HG03025 (cell line): Measurements from ENCODE around the gene FAM174B.

Source experiments
- ATAC-seq: cut with Tn5 transposase; IDR thresholded peaks from one replicate; pipeline ENCODE4 v1.9.1; 2021; ENCODE audit warnings: mild to moderate bottlenecking, moderate library complexity; ENCODE audit not compliant: unreplicated experiment, low FRiP score

Gene FAM174B

DNA sequence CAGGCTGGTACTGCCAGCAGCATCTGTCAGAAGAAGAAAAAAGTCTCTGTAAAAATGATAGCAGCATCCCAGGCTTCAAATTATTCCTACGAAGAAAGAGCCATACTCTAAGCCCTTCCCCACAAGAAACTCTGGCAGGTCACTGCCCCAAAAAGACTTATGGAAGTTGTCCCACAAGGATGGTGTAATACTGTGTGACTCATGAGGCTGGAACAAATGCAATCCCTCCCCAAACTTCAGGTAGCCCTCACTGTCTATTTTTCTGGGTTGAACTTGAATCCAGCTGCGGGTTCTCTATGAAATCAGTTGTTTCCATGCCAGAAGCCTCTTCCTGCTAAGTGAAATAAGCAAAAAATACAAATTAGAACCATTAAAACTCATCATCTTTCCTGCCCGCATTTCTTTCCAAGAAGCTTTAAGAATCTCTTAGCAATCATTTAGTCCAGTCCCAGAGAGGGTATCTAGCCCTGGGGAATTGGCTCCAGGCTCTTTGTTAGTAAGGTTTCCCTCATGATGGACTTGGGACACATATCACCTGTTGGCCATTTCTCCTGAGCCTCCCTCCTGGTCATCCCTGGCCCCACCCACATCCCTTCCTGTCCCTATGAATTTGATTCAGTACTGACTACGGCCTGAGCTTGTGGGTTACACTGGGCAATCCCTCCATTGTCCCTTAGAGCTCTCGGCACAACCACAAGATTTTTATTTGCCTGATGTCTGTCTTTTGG is 51.7 kb downstream of the FAM174B start:
- no peak for ATAC-seq

DNA sequence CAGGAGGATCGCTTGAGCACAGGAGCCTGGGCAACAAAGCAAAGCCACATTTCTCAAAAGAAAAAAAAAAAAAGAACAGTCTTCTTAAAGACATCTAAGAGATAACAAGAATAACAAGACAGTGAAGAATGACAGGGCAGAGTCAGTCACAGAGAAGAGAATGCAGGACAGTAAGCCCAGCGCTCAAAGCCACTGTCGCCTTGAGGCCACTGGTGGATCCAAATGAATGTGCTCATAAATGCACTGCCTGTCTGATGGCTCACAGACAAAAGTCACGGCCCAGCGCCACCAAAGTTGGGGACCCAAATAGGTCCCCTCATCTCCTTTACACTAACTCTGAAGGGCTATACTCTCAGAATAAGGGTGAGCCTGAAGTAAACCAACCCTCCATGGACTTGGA is 52.3 kb downstream of the FAM174B start:
- no peak for ATAC-seq

DNA sequence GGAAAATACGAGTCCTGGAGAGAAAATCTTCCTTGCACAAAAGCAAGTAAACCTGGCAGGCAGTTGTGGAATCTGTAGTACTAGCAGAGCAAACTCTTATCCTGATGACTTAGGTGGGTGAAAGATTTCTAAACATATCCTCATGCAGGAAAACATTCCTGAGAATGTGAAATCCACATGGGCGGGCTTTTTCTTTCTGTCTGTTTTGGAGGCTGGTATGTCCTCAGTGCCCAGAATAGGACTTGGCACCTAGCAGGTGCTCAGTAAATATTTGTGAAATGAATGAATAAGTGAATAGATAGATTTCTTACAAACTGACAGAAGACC is 53.3 kb downstream of the FAM174B start:
- no peak for ATAC-seq

DNA sequence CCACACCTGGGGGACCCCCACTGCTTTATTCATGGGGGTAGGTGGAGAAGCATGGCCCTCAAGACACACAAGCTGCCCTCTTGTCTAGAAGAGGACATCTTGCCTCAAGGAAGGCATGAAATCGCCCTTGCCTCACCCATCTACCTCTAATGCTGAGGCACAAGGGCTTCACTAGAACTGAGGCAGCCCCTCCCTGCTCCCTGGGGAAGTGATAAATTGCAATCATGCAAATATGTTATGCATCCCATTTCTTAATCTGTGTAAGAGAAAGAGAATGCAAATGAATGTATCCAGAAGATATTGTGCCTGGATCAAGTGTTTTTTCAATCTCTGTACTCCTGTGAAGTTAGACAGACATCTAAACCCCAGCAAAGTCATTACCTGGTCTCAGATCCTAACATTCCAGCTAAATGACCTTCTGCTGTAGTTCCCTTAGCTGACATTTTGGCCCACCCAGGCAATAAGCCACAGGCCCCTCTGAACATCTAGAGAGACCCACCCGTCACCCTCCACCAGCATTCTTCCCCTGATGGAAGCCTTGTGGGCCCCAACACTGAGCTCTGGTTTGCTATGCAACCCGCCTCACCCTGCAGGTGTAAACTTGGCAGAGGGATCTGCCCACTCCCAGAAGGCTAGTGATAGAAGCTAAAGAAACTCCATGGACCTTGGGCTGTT is 53.8 kb downstream of the FAM174B start:
- ATAC-seq = no peak

DNA sequence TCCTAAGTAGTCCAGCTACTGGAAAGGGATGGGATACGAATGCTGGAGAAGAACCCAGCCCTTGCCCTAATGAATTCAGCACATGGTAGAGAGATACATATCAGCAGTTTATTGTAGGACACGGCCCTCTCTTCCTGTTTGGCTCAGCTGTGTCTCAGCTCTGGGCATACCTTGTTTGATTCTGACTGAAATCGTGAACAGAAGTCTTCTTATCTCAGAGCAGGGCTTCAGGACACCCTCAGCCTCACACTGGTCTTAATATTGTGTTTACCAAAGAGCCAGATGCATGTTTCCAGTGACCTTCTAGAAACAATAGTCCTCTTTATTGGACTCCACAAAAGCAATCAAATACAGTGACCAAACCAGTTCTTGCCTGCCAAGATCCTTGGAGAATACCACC is 54.7 kb downstream of the FAM174B start:
- no peak for ATAC-seq

DNA sequence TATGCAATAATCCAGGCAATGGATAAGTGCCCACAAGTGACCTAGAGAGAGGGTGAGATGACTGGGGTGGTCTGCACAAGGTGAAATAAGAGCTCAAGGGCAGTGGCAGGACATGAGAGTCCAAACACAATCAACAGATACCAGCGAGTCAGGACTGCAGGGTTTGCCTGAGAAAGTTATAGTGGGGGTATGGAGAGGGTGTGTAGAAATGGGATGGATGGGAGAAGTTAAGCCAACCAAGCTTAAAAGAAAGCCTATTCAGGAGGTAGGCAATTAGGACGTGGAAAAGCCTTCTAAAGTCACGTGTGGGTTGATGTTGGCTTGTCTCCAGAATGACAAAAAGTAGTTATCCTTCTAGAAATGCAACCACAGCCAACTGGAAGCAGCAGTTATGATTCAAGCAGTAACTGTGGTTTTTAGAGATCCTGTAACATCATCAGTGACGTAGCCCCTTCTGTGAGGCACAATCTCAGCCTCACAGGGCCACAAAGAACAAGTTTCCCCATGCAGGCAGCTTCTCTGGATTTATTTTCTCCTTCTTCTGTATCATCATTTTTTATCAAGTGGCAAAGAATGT is 56.1 kb downstream of the FAM174B start:
- ATAC-seq = no peak

DNA sequence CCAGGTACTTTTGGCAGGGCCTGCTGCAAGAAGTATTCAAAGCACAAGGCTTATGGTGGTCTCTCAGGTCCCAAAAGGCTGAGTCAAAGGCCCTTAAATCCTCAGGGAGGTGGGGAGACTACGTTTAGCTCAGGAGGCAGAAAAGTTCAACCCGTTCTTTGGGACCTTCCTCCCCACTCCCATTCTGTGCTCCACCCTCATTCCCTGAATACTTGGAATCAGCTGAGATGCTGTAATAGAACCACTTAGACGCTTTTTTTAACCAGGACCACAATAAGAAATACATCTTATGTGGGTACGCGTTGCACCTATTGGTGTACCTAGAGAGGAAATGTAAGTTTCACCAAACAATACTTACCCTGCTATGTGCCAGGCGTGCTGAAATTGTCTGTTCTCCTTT is 58.0 kb downstream of the FAM174B start:
- ATAC-seq = no peak

DNA sequence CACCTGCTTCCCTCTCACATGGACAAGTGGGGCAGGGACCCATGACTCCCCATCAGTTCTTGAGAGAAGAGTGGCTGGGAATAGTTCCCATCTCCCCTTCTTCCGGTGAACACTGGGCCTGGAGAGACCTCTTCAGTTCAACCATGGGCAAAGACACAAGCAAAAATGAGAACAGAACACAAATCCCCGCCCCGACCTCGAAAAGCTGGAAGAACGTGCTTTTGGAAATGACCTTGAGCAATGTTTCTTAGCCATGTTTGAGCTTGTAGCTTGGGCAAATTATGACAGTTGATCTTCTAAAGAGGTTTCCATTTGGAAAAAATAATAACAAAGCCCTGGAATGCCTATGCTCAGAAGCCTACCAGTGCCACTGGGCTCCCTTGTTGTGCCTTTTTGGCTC is 59.0 kb downstream of the FAM174B start:
- no peak for ATAC-seq

DNA sequence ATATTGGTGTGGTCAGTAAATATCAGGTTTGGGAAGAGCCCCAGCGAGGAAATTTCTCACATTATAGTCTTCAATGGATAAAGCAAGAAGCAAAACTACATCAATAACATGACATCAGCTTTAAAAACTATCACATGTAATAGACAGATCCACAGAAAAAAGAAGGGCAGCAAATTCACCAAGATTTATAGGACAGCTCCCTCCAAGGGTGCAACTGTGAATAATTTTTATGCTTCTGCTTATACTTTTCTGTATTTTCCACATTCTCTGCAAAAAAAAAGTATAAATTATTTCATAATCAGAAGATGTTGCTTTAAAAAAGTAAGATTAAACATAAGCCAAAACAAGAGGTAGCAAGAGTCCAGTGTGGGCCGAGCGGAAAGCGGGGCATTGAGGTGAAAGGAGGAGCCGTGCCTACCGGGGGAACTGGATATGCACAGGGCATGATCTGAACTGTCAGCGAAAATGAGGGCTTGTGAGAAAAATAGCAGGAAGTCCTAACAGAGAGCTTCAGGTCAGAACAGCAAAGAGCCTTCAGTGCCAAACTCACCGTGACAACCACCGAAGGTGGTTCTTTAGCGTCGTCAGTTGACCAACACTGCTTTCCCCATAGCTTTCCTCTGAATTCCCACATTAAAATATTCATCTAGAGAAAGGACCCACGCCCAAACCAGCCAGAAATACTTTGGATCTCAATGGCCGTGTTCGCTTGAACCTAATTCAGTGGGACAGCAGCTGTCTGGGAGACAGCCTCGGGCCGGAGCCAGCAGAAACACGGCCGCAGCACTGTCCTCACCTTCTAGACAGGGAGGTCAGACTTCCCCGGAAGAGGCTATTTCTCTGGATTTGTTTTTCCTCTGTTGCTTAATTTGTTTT is 59.8 kb downstream of the FAM174B start:
- no peak for ATAC-seq

DNA sequence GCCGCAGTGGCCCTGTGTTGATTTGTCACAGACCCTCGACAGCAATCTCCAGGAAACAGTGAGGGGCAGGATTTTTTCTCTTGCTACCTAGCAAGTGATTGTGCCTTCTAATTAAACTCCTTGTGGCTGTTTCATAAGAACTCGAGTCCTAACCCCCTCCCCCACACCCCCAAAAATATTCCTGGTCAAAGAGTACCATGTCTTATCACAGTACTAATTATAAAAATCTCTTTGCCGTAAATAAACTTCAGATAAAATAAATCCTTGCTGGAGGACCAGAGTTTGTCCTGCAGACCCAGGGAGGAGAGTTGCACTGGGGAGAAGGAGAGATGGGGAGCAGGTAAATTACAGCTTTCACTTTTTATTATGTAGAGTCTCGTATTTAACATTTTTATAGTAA is 64.3 kb downstream of the FAM174B start:
- no peak for ATAC-seq

DNA sequence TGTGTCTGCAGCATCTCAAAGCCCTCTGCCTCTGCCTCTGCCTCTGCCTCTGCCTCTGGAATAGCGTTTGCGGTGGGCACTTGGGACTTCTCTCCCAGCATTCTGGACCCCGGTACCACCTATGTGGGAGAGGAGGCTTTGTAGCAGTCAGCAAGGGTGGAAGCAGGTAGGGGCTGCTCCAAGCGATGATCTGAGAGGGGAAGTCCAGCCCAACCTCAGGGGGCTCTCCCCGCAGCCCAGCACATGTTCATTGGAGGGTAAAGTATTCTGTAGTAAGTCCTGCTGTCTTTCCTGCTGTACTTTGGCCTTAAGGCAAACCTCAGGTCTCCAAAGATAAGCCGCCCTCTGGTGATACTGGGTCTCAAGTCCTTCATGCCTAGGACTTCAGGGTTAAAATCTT is 68.6 kb downstream of the FAM174B start:
- ATAC-seq = no peak

DNA sequence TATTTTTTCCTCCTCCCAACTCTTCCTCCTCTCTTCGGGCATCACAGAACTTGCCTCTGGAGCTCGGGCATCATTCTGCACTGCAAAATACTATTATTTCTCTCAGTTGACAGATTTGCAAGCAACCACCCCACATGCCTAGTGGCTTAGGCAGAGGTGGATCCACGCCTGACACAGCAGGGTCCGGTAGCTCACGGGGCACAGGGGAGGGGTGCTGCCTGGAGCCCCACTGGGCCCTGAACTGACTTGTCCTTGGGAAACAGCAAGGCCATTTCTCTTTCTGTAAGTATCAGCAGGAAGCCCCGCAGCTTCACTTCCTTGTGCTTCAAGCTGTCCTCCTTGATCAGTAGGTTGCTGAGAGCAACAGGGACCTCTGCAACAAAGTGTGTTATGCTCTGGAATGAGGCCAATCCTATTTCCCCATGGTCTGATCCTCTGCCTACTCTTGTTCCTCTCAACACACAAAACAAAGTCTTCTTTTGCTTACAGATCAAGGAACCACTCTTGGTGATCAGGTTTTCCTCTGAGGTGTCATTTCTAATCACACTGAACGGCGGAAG is 69.1 kb downstream of the FAM174B start:
- no peak for ATAC-seq

DNA sequence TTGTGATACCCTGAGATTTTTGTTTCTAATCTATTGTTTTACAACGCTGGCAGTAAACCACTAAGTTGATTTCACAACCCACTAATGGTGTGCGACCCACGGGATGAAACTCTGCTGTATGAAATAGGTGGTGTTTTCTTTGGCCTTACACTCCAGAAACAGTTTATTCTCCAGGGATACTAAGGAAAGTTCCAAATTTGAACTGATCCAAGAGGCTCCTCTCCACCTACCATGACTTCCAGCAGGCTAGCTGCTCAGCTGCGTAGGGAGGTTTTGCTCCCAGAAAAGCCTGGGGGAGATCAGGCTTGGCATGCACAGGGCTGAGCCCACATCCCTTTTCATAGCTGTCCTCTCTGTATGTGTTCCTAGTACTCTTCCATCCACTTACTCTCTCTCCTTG is 71.5 kb downstream of the FAM174B start:
- ATAC-seq = no peak

DNA sequence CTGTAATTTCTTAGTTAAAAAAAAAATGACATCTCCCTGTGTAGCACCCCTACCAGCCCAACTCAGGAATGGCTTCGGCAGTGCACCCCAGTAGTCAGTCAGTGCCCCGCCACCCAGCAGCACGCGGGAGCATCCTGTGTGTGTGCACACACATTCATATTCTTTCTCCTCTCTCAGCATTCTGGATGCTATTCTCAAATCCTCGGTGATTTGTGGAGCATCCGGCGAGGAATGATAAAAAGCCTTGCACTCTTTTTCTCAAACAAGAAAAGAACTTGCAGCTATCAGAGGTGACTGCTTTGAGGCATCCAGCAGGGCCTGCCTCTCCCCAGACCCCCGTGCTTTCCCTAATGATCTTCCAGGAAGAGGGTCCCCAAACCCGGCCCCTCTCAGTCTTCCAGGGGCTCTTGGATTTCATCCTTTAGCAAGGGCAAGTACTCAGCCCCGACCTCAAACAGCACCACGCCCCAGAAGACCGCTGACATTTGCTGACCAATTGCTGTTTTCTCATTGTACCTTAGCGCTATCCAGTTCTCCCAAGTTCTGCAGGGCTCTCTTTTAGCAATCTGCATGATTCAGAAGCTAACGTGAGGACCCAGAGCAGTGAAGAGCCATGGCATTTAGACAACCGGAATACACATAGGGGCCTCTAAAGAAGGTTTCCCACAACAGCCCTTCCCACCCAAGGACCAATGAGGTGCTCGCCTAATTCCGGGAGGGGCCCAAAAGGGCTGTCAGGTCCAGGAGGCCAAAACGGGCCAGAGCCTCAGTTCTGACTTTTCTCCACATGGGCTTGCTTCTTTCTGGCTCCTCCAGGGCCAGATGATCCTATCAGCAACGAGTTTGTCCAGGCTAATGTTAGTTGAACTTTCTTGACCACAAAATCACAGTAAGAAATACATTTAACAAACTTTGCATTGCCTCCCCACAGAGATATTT is 72.2 kb downstream of the FAM174B start:
- ATAC-seq = no peak

DNA sequence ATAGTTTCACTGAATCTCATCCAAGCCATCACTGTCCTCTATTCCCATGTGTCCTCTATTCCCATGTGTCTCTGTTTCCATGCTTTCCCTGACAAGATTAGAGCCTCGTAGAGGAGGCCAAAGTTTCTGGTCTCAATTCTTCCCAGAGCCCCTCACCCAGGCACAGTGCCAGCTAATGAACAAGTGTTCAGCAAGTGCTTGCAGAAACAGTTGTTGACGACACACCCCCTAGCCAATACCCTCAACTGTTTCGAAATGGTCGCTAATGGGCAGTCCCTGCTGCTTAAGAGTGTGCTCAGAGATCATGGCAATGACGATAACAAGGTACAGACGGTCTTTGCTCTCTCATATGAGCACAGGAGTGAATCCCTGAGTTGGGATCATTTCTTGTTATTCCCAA is 73.4 kb downstream of the FAM174B start:
- no peak for ATAC-seq

DNA sequence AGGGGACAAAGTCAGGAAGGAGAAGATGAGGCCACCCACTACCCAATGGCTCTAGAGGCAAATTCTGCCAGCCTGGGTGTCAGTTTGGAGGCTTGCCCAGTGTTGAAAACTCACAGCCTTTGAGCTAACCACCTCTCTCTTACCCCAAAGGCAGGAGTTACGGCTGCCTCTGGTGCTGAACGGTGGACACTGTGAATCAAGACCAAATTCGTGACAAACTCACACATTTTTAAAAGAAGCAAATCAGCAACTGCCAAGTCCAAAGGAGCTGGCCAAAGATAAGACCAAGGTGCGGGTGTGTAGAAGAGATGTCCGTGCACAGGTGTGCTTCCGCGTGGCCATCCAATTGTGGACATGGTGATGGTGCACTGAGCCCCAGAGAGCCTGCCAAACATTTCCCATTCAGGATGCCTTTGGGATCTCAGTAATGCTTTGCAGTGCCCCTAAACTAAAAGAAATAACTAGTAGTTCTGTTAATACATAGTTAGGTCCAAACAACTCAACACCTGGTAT is 74.6 kb downstream of the FAM174B start:
- no peak for ATAC-seq

DNA sequence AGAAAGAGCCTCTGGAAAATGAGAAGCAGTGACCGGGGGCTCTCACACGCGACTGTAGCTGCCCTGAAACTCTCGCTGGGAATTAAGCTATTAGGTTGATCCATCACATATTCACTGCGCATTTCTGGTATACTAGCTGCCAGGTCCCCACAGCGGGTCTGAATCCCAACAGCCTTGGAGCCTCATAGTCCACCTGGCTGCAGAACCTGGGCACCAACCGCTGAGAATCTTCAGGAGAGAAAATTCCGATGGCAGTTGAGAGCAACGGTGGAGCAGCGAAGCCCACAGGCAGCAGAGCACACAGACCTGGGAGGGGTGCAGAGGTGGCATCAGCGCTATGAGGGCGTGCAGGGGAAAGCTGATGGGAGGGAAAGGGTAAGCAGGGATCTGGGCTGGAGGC is 75.1 kb downstream of the FAM174B start:
- no peak for ATAC-seq

DNA sequence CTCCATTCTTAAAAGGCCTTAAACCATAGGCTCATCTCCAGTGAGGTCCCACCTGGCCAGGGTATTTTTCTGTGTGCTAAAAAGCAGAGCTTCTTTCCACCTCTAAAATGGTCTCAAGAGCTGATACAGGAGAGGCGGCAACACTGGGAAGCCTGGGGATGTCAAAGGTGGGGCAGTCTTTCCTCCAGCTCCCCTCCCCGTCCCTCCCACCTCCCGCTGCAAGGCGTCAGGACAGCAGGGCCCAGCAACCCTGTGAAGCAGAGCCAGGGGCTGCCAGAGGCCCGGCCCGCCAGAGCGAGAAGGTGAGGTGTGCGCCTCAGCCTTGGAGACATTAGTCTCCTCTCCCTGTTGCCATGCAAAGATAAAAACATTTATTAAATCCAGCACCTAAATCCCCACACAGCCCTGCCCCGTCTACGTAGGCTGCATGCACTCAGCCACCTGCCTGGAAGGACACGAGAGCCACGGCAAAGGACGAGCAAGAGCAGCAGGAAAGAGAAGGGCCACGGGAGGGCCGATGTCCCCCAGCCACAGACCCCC is 75.6 kb downstream of the FAM174B start:
- ATAC-seq = no peak

DNA sequence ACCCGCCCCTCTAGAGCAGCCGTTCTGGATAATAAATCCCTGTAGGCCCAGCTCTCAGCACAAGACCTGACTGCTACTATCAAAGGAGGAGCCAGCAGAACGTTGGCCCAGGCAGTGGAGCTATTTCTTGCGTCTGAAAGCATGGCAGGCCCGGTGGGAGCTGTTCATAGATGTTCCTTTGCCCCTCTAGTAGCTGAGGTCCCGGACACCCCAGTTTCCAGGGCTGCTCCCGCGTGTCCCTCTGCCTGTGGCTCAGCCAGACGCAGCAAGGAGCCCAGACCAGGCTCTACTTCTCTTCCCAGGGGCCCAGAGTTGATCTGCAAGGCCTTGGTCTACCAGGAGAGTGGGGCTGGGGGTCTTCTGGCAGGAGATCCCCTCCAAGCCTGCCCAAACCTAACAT is 76.1 kb downstream of the FAM174B start:
- no peak for ATAC-seq
